A549 treated with CpdA at 1 μM for 4 hours (cell line): ENCODE data around the gene SCGB2B2. TPM values are rescaled to one million over a fixed set of nuclear protein-coding genes. Genes with fewer than 3 reads are reported as not detected.

Experiments
- total RNA-seq: library from RNA; stranded (reverse); fragments of 200-300 nt; extraction: Qiagen RNA extraction; gene quantifications from 5 replicates; pipeline ENCODE4 v1.2.3, GENCODE V29; 2022; ENCODE audit warnings: low read depth

SCGB2B2 gene, protein sequence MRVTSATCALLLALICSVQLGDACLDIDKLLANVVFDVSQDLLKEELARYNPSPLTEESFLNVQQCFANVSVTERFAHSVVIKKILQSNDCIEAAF
- 0.09 to 0.31 TPM (median 0.13 TPM) in 3 of 5 replicates, not detected in the others for total RNA-seq

DNA sequence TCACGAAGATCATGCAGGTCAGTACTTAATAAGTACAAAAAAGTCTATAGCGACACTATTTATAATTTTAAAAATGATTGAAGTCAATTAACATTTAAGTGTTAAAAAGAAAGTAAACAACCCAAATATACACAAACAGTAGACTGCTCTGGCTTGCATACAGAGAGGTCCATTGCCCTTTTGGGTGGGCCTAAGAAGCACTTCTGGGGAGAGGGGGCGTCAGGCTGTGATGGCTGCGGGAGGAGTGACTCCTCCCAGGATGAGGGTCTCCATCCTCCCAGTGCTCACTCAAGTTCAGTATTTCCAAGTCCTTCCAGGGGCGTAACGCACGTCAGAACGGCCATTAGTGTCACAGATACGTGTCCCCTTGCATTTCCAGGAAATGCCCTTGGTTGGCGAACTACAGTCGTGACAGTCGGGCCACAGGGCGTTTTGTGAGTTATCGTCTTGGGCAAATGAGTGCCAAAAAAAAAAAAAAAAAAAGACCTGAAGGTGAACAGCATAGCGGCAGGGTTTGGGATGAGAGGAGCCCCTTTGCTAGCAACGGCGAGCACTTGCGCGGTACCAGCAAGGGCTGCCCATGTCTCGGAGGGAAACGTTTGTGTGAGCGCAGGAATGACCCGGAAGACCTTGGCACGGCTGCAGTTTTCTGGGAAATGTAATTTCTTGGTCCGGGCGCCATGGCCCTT lies at the start of gene SCGB2B2:
Gene SCGB2B2 (minus strand): TSS at position 463 of the 689 bp plus-strand sequence. CDS start 82,596 bp downstream, outside the sequence.

GRCh38 chr19:34677386-34678084 lies 576 bp upstream of the SCGB2B2 start, which contains the start of gene ZNF302:
Gene ZNF302, plus strand, starts transcription at chr19:34677678. Its CDS starts 1,127 bp downstream, at chr19:34678805.

Other genes with a start within 250 kb of the SCGB2B2 start
- 245 to 416 TPM (median 278 TPM) in 5 replicates for gene UBA2, start 248.8 kb downstream of the SCGB2B2 start, total RNA-seq
- 23.9 to 32.0 TPM (median 29.3 TPM) in 5 replicates for gene WTIP, start 195.4 kb downstream of the SCGB2B2 start, total RNA-seq
- 14.8 to 19.7 TPM (median 16.2 TPM) in 5 replicates for gene ZNF302, start 519 bp upstream of the SCGB2B2 start, total RNA-seq
- 7.6 to 11.7 TPM (median 11.1 TPM) in 5 replicates for gene ZNF181, start 57.1 kb upstream of the SCGB2B2 start, total RNA-seq
- gene ZNF599, start 96.1 kb upstream of the SCGB2B2 start, total RNA-seq, result 2.1 to 3.4 TPM (median 2.4 TPM) in 5 replicates
- 5.0 to 5.9 TPM (median 5.2 TPM) in 5 replicates for gene ZNF30, start 249.7 kb upstream of the SCGB2B2 start, total RNA-seq